Tibial nerve (tissue), 4 donors: Measurements from ENCODE around the gene EFNB1. TPM values are rescaled to one million over a fixed set of nuclear protein-coding genes. Genes with fewer than 3 reads are reported as not detected.

Experiments
- DNase-seq, 2 donors: peaks; one replicate each; pipeline ENCODE4 v3.0.0-alpha.2; 2019; ENCODE audit warnings: low spot score in 2 of 2
- H3K27ac ChIP-seq, 4 donors: fragments of 200-600 bp; sonication (generic) in 3 of 4; one replicate each; pipeline ENCODE4 v1.5.1; 2017 to 2019; ENCODE audit warnings: mild to moderate bottlenecking in 1 of 4
- H3K27me3 ChIP-seq, 2 donors: fragments of 200-600 bp; sonication (generic) in 1 of 2; one replicate each; pipeline versions ENCODE4 v1.5.1 to v1.6.0; 2017 to 2019
- H3K36me3 ChIP-seq, 3 donors: fragments of 200-600 bp; sonication (generic); one replicate each; pipeline ENCODE4 v1.5.1; 2018 to 2019
- H3K4me1 ChIP-seq, 4 donors: fragments of 200-600 bp; sonication (generic) in 3 of 4; one replicate each; pipeline ENCODE4 v1.5.1; 2017 to 2019
- H3K4me3 ChIP-seq, 4 donors: fragments of 200-600 bp; sonication (generic) in 3 of 4; one replicate each; pipeline ENCODE4 v1.5.1; 2017 to 2019; ENCODE audit warnings: mild to moderate bottlenecking in 1 of 4, moderate library complexity in 1 of 4
- H3K9me3 ChIP-seq, 4 donors: fragments of 200-600 bp; sonication (generic) in 3 of 4; one replicate each; pipeline ENCODE4 v1.5.1; 2017 to 2019
- CTCF ChIP-seq, 5 experiments: fragments of 200-600 bp in 3 of 5; fragments of 450-650 bp in 2 of 5; sonication (generic) in 3 of 5; IDR thresholded peaks; one replicate each; pipeline ENCODE4 v1.5.1; 2016 to 2019; ENCODE audit warnings: antibody characterized with exemption in 5 of 5, mild to moderate bottlenecking in 3 of 5, moderate library complexity in 2 of 5
- EP300 ChIP-seq, 2 donors: sonication (generic); formaldehyde crosslinking; IDR thresholded peaks; one replicate each; pipeline ENCODE4 v1.6.1; 2017; ENCODE audit warnings: antibody characterized with exemption in 2 of 2, mild to moderate bottlenecking in 1 of 2
- POLR2A ChIP-seq, 2 donors: fragments of 450-650 bp; IDR thresholded peaks; one replicate each; pipeline ENCODE4 v1.6.1; 2017; ENCODE audit warnings: antibody characterized with exemption in 2 of 2, mild to moderate bottlenecking in 2 of 2, moderate library complexity in 2 of 2
- WGBS, 2 donors: methylation state at CpG; one replicate each; pipeline ENCODE4 v1.1.5; 2018; 5-methylcytosine and 5-hydroxymethylcytosine counted together
- total RNA-seq, 4 donors: library from RNA; depleted of rRNA; stranded (reverse); fragments of >200 nt; gene quantifications; one replicate each; pipeline ENCODE4 v1.1.0, GENCODE V29; 2016

EFNB1 gene
- total RNA-seq, 4 donors from 2014 or later: 74.4 to 127 (median 106) TPM

DNA sequence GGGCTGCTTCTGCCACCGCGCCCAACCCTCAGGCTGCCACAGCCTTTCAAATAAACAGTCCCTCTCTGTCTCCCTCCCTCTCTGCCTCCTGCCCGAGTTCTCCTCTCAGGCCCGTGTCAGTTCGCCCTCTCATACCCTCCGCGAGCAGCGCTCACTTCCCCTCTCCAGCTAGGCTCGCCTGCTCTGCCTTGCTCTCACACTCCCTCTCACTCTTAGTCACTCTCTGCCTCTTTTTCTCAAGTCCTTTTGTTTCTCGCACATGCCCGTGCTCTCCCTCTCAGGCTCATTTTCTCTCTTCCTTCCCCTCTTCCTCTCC, 3.2 kb downstream of the EFNB1 start:
- Histone ChIP-seq H3K27ac (peak overlapping the region in 3 of 4 donors; percentile 64 to 90 (median 82)), H3K4me1 (peaks cover 0 to 30% (median 6%) of the 10 kb centered on the region in 4 donors), H3K27me3 (peaks cover 0 to 4% of the 10 kb centered on the region in 2 donors), H3K4me3 (peak overlapping the region; percentile 72 to 83 (median 79)), H3K36me3 (no peaks in the 10 kb centered on the region), H3K9me3 (no peaks in the 10 kb centered on the region)
- no peak for DNase-seq
- 1 to 29% methylated on average over 8 to 11 of the region's 11 CpGs for WGBS, 2 donors
- TF ChIP-seq EP300 (IDR thresholded peaks at IDR 0.05) (peak in 1 of 2 donors; percentile 33), POLR2A (IDR thresholded peaks at IDR 0.05) (no peak), CTCF (IDR thresholded peaks at IDR 0.05) (no peak)

- peak overlapping the region in 3 of 4 donors; percentile 59 to 90 (median 64) for H3K27ac ChIP-seq
- no peaks in the 10 kb centered on the region for H3K27me3 ChIP-seq
- peaks cover 0 to 34% (median 6%) of the 10 kb centered on the region in 4 donors for H3K4me1 ChIP-seq
- WGBS, 2 donors: 43 to 56% methylated on average over 7 to 12 of the region's 12 CpGs
- DNase-seq: no peak
- TF ChIP-seq EP300 (IDR thresholded peaks at IDR 0.05) (no peak), CTCF (IDR thresholded peaks at IDR 0.05) (no peak), POLR2A (IDR thresholded peaks at IDR 0.05) (no peak)
- H3K9me3 ChIP-seq: no peaks in the 10 kb centered on the region
- H3K4me3 ChIP-seq: peak overlapping the region in 3 of 4 donors; percentile 72 to 83 (median 77)
- no peaks in the 10 kb centered on the region for H3K36me3 ChIP-seq
Observed at GRCh38 chrX:68832516-68833447, 4.0 kb downstream of the EFNB1 start.

DNA sequence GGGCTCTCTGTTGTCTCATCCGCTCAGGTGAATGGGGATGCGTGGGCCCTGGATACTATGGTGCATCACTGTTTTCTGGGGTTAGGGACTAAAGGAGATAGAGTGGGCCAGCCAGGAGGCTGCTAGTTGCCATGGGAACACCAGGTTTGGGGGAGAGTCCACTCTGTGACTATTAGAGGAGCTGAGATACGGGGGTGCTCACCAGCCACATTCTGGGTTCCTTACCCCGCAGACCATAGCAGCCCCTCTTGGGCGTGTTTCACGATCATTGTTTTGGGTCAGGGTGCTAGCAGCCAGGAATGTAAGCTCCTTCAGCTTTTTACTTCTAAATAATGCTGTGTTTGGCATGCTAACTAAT, 4.6 kb downstream of the EFNB1 start:
- no peak for TF ChIP-seq CTCF (IDR thresholded peaks at IDR 0.05)
- no peaks in the 10 kb centered on the region for H3K27me3 ChIP-seq
- no peaks in the 10 kb centered on the region for H3K9me3 ChIP-seq
- H3K4me3 ChIP-seq: peak overlapping the region in 1 of 4 donors; percentile 83
- peaks cover 0 to 34% (median 6%) of the 10 kb centered on the region in 4 donors for H3K4me1 ChIP-seq
- DNase-seq: no peak
- WGBS, 2 donors: 80 to 85% methylated on average over 1 to 6 of the region's 6 CpGs
- no peaks in the 10 kb centered on the region for H3K36me3 ChIP-seq
- H3K27ac ChIP-seq: peak overlapping the region in 2 of 4 donors; percentile 18 to 90

DNA sequence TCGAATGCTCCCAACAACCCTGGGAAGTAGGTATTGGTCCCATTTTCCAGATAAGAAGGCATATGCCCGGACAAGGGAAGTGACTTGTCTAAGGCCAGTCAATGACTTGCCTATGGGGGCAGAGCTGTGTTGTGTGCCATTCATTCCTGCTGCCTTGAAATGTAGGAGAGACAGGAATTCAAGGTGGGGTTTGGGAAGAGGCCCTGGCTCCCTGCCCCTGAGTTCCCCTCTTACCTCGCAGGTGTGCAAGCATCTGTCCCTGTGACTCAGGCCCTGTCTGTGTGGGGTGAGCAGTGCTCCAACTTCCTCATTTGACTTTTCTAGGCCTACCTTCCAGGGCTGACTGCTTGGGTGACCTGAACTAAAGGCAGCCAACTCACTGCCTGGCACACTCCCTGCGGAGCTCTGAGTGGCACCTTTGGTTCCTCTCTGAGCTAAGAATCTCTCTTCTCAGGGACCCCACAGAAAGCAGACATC, 5.1 kb downstream of the EFNB1 start:
- Histone ChIP-seq H3K4me3 (peak overlapping the region in 1 of 4 donors; percentile 83), H3K9me3 (no peaks in the 10 kb centered on the region), H3K36me3 (no peaks in the 10 kb centered on the region), H3K4me1 (peaks cover 0 to 34% (median 6%) of the 10 kb centered on the region in 4 donors), H3K27me3 (no peaks in the 10 kb centered on the region), H3K27ac (peak overlapping the region in 1 of 4 donors; percentile 41)
- 65 to 81% methylated on average over 3 to 4 of the region's 4 CpGs for WGBS, 2 donors
- DNase-seq: no peak
- TF ChIP-seq CTCF (IDR thresholded peaks at IDR 0.05): no peak
- TF ChIP-seq EP300 (IDR thresholded peaks at IDR 0.05): no peak
- no peak for TF ChIP-seq POLR2A (IDR thresholded peaks at IDR 0.05)
